WTC11 (cell line): Measurements from ENCODE around the gene ARSB. TPM values are rescaled to one million over a fixed set of nuclear protein-coding genes. Genes with fewer than 3 reads are reported as not detected.

Experiments used
- ATAC-seq: fragments of 200-7000 bp; cut with Tn5 transposase; 2 replicates; pipeline ENCODE4 v1.10.0; 2021; ENCODE audit warnings: mild to moderate bottlenecking, moderate library complexity
- CTCF ChIA-PET: fragments of 300-600 bp; sonication (Branson Sonifier 250); formaldehyde crosslinking; loops from one replicate; lab custom pipeline; 2021; ENCODE audit warnings: antibody characterized with exemption; lab: Charles Lee
- POLR2A ChIA-PET: fragments of 350-600 bp; sonication (Branson Sonifier 250); formaldehyde crosslinking; loops from one replicate; lab custom pipeline; 2021; ENCODE audit warnings: antibody characterized with exemption; lab: Charles Lee
- DNase-seq: peaks from one replicate; pipeline ENCODE4 v3.0.0; 2021; ENCODE audit warnings: low spot score
- H3K27ac Mint-ChIP-seq: 2 replicates; pipeline ENCODE4 v1.8.0; 2021; ENCODE audit warnings: mixed read lengths
- H3K27me3 Mint-ChIP-seq: 2 replicates; pipeline ENCODE4 v1.8.0; 2021; ENCODE audit warnings: low read depth, mild to moderate bottlenecking, moderate library complexity, mixed read lengths
- H3K36me3 Mint-ChIP-seq: 2 replicates; pipeline ENCODE4 v1.8.0; 2021; ENCODE audit warnings: mixed read lengths
- H3K4me1 Mint-ChIP-seq: 2 replicates; pipeline ENCODE4 v1.8.0; 2022; ENCODE audit warnings: mixed read lengths
- H3K4me3 Mint-ChIP-seq: 2 replicates; pipeline ENCODE4 v1.8.0; 2021; ENCODE audit warnings: mild to moderate bottlenecking, moderate library complexity, mixed read lengths
- H3K9me3 Mint-ChIP-seq: 2 replicates; pipeline ENCODE4 v1.8.0; 2021; ENCODE audit warnings: mixed read lengths
- ATF1 ChIP-seq: sonication (generic); formaldehyde crosslinking; IDR thresholded peaks from 2 replicates; pipeline ENCODE4 v1.8.1; 2023; ENCODE audit warnings: mild to moderate bottlenecking, moderate library complexity, missing genetic modification reagents
- CBFB ChIP-seq: sonication (generic); formaldehyde crosslinking; IDR thresholded peaks from 2 replicates; pipeline ENCODE4 v1.8.1; 2022; ENCODE audit warnings: mild to moderate bottlenecking, low read depth, missing genetic modification reagents
- CREM ChIP-seq: sonication (generic); formaldehyde crosslinking; IDR thresholded peaks from 2 replicates; pipeline ENCODE4 v1.8.1; 2022; ENCODE audit warnings: mild to moderate bottlenecking, missing genetic modification reagents, moderate library complexity
- EMX1 ChIP-seq: fragments of 250-450 bp; sonication (Bioruptor Pico); IDR thresholded peaks from 2 replicates; pipeline ENCODE4 v1.8.0; 2021; ENCODE audit warnings: mild to moderate bottlenecking
- ESRRA ChIP-seq: sonication (generic); formaldehyde crosslinking; IDR thresholded peaks from 2 replicates; pipeline ENCODE4 v1.8.1; 2022; ENCODE audit warnings: mild to moderate bottlenecking, missing genetic modification reagents, borderline replicate concordance
- FOXK1 ChIP-seq: sonication (generic); formaldehyde crosslinking; IDR thresholded peaks from 2 replicates; pipeline ENCODE4 v1.8.0; 2022; ENCODE audit warnings: mild to moderate bottlenecking, moderate library complexity, missing genetic modification reagents
- GABPB1 ChIP-seq: sonication (generic); formaldehyde crosslinking; IDR thresholded peaks from 2 replicates; pipeline ENCODE4 v1.8.1; 2023; ENCODE audit warnings: mild to moderate bottlenecking, missing genetic modification reagents
- IRF2 ChIP-seq: sonication (generic); formaldehyde crosslinking; IDR thresholded peaks from 2 replicates; pipeline ENCODE4 v1.8.0; 2022; ENCODE audit warnings: low read depth, missing genetic modification reagents, borderline replicate concordance
- MXD4 ChIP-seq: fragments of 250-450 bp; sonication (Bioruptor Pico); IDR thresholded peaks from 2 replicates; pipeline ENCODE4 v1.8.0; 2021; ENCODE audit warnings: mild to moderate bottlenecking, moderate library complexity, borderline replicate concordance
- NR2C2 ChIP-seq: sonication (generic); formaldehyde crosslinking; IDR thresholded peaks from 2 replicates; pipeline ENCODE4 v1.8.0; 2022; ENCODE audit warnings: mild to moderate bottlenecking, missing genetic modification reagents
- OVOL2 ChIP-seq: fragments of 250-450 bp; sonication (Bioruptor Pico); IDR thresholded peaks from 2 replicates; pipeline ENCODE4 v1.9.0; 2021; ENCODE audit warnings: mild to moderate bottlenecking, borderline replicate concordance
- SMAD4 ChIP-seq: sonication (generic); formaldehyde crosslinking; IDR thresholded peaks from 2 replicates; pipeline ENCODE4 v1.8.0; 2022; ENCODE audit warnings: mild to moderate bottlenecking, missing genetic modification reagents
- TEAD4 ChIP-seq: sonication (generic); formaldehyde crosslinking; IDR thresholded peaks from 2 replicates; pipeline ENCODE4 v1.8.0; 2022; ENCODE audit warnings: mild to moderate bottlenecking, missing genetic modification reagents
- TP53 ChIP-seq: sonication (generic); formaldehyde crosslinking; IDR thresholded peaks from 2 replicates; pipeline ENCODE4 v1.8.1; 2023; ENCODE audit warnings: mild to moderate bottlenecking, missing genetic modification reagents
- ZBTB21 ChIP-seq: sonication (generic); formaldehyde crosslinking; IDR thresholded peaks from 2 replicates; pipeline ENCODE4 v1.8.1; 2023; ENCODE audit warnings: mild to moderate bottlenecking, missing genetic modification reagents, borderline replicate concordance
- ZNF396 ChIP-seq: fragments of 250-450 bp; sonication (Bioruptor Pico); IDR thresholded peaks from 2 replicates; pipeline ENCODE4 v1.8.0; 2021; ENCODE audit warnings: mild to moderate bottlenecking, moderate library complexity, borderline replicate concordance
- ZNF423 ChIP-seq: fragments of 250-450 bp; sonication (Bioruptor Pico); IDR thresholded peaks from 2 replicates; pipeline ENCODE4 v2.1.2; 2022; ENCODE audit warnings: mild to moderate bottlenecking, moderate library complexity
- ZNF671 ChIP-seq: fragments of 250-450 bp; sonication (Bioruptor Pico); IDR thresholded peaks from 2 replicates; pipeline ENCODE4 v1.8.0; 2021; ENCODE audit warnings: mild to moderate bottlenecking
- total RNA-seq: library from RNA; stranded (reverse); gene quantifications from 3 replicates; pipeline ENCODE4 v1.2.3, GENCODE V29; 2021
- TF ChIP-seq, protein P1 (sequence below): sonication (generic); formaldehyde crosslinking; IDR thresholded peaks from 2 replicates; pipeline ENCODE4 v1.8.0; 2022; ENCODE audit warnings: mild to moderate bottlenecking, missing genetic modification reagents
- TF ChIP-seq, protein P2 (sequence below): sonication (generic); formaldehyde crosslinking; IDR thresholded peaks from 2 replicates; pipeline ENCODE4 v1.8.0; 2022; ENCODE audit warnings: mild to moderate bottlenecking, missing genetic modification reagents
- TF ChIP-seq, protein P3 (sequence below): sonication (generic); formaldehyde crosslinking; IDR thresholded peaks from 2 replicates; pipeline ENCODE4 v1.8.1; 2023; ENCODE audit warnings: mild to moderate bottlenecking, missing genetic modification reagents, moderate library complexity
- TF ChIP-seq, protein P4 (sequence below): fragments of 250-450 bp; sonication (Bioruptor Pico); IDR thresholded peaks from 2 replicates; pipeline ENCODE4 v1.8.0; 2021; ENCODE audit warnings: mild to moderate bottlenecking

The ARSB gene
- total RNA-seq, 1 experiment from 2014 or later = 9.7 TPM

DNA sequence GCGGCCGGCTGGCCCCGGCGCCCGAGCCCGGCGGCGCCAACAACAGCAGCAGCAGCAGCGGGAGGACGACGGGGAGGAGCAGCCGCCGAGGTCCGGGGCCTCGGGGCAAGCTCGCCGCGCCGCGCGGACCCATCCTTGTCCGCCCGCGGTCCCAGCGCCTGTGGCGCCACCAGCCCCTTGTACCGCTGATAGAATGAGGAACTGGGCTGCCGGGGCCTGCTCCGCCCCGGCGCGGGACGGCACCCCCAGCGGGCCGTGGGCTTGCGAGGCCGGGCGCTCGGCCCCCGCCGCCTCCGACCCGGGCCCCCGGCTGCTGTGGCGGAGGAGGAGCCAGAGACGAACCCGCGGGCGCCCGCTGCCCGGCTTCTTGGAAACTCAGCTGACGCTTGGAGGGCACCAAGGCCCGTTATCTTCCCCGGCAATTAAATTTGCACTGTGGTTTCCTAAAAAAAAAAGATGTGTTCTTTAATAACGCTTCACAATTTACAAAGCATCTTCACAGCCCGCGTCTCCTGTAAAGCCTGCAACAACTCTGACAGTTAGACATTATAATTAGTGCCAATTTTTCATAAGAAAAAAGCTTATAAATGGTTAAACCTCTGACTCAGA is at the start of gene ARSB (continued):
- TF ChIP-seq FOXK1 (CRISPR knock-in tag) = no peak
- TF ChIP-seq, protein P1, sequence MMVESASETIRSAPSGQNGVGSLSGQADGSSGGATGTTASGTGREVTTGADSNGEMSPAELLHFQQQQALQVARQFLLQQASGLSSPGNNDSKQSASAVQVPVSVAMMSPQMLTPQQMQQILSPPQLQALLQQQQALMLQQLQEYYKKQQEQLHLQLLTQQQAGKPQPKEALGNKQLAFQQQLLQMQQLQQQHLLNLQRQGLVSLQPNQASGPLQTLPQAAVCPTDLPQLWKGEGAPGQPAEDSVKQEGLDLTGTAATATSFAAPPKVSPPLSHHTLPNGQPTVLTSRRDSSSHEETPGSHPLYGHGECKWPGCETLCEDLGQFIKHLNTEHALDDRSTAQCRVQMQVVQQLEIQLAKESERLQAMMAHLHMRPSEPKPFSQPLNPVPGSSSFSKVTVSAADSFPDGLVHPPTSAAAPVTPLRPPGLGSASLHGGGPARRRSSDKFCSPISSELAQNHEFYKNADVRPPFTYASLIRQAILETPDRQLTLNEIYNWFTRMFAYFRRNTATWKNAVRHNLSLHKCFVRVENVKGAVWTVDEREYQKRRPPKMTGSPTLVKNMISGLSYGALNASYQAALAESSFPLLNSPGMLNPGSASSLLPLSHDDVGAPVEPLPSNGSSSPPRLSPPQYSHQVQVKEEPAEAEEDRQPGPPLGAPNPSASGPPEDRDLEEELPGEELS = 0 out of 2 replicates have a peak, but pooled peaks have one; percentile 22
- TF ChIP-seq, protein P2, sequence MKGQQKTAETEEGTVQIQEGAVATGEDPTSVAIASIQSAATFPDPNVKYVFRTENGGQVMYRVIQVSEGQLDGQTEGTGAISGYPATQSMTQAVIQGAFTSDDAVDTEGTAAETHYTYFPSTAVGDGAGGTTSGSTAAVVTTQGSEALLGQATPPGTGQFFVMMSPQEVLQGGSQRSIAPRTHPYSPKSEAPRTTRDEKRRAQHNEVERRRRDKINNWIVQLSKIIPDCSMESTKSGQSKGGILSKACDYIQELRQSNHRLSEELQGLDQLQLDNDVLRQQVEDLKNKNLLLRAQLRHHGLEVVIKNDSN (CRISPR knock-in tag) = no peak

GRCh38 chr5:79032782-79033181 is 47.7 kb upstream of the ARSB start:
- no peak overlapping the region for H3K27ac Mint-ChIP-seq
- no peak overlapping the region for H3K4me3 Mint-ChIP-seq
- ATAC-seq (no peak), DNase-seq (no peak)
- ChIA-PET POLR2A (no interaction called here), CTCF (no interaction called here)
- no peaks in the 10 kb centered on the region for H3K36me3 Mint-ChIP-seq
- no peaks in the 10 kb centered on the region for H3K9me3 Mint-ChIP-seq
- H3K4me1 Mint-ChIP-seq = no peaks in the 10 kb centered on the region
- no peak for TF ChIP-seq OVOL2 (CRISPR knock-in tag)
- TF ChIP-seq SMAD4 (CRISPR knock-in tag) = no peak
- no peak for TF ChIP-seq TEAD4 (CRISPR knock-in tag)
- TF ChIP-seq NR2C2 = no peak
- TF ChIP-seq EMX1 (CRISPR knock-in tag) = no peak
- no peak for TF ChIP-seq TP53 (CRISPR knock-in tag)
- TF ChIP-seq, protein P3, sequence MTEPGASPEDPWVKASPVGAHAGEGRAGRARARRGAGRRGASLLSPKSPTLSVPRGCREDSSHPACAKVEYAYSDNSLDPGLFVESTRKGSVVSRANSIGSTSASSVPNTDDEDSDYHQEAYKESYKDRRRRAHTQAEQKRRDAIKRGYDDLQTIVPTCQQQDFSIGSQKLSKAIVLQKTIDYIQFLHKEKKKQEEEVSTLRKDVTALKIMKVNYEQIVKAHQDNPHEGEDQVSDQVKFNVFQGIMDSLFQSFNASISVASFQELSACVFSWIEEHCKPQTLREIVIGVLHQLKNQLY (CRISPR knock-in tag) = no peak
- TF ChIP-seq MXD4 (CRISPR knock-in tag) = no peak
- no peak for TF ChIP-seq IRF2
- TF ChIP-seq CBFB (CRISPR knock-in tag) = no peak
- no peak for TF ChIP-seq ATF1 (CRISPR knock-in tag)
- no peak for TF ChIP-seq ZBTB21
- no peak for TF ChIP-seq ZNF671 (CRISPR knock-in tag)
- no peak for TF ChIP-seq ESRRA (CRISPR knock-in tag)
- TF ChIP-seq, protein P4, sequence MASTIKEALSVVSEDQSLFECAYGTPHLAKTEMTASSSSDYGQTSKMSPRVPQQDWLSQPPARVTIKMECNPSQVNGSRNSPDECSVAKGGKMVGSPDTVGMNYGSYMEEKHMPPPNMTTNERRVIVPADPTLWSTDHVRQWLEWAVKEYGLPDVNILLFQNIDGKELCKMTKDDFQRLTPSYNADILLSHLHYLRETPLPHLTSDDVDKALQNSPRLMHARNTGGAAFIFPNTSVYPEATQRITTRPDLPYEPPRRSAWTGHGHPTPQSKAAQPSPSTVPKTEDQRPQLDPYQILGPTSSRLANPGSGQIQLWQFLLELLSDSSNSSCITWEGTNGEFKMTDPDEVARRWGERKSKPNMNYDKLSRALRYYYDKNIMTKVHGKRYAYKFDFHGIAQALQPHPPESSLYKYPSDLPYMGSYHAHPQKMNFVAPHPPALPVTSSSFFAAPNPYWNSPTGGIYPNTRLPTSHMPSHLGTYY (CRISPR knock-in tag) = no peak
- no peak for TF ChIP-seq GABPB1 (CRISPR knock-in tag)
- TF ChIP-seq, protein P1 = no peak
- no peak for TF ChIP-seq CREM (CRISPR knock-in tag)
- no peak for TF ChIP-seq ZNF396 (CRISPR knock-in tag)
- no peak for TF ChIP-seq ZNF423 (CRISPR knock-in tag)
- no peaks in the 10 kb centered on the region for H3K27me3 Mint-ChIP-seq
